Nephron progenitor cell (in vitro differentiated cells): ENCODE data around the gene ARHGAP32.

ENCODE experiments used
- DNase-seq: peaks from one replicate; pipeline ENCODE4 v3.0.0; 2021
- H3K27ac Mint-ChIP-seq: 2 replicates; pipeline ENCODE4 v1.8.0; 2021; ENCODE audit warnings: mild to moderate bottlenecking, moderate library complexity, mixed read lengths
- H3K27me3 Mint-ChIP-seq: 2 replicates; pipeline ENCODE4 v1.8.0; 2021; ENCODE audit warnings: mild to moderate bottlenecking, low read depth, mixed read lengths; ENCODE audit not compliant: poor library complexity
- H3K36me3 Mint-ChIP-seq: 2 replicates; pipeline ENCODE4 v1.8.0; 2021; ENCODE audit warnings: low read depth, mixed read lengths
- H3K4me1 Mint-ChIP-seq: 2 replicates; pipeline ENCODE4 v1.8.0; 2021; ENCODE audit warnings: mixed read lengths
- H3K4me3 Mint-ChIP-seq: 2 replicates; pipeline ENCODE4 v1.8.0; 2021; ENCODE audit warnings: mild to moderate bottlenecking, moderate library complexity, mixed read lengths
- H3K9me3 Mint-ChIP-seq: 2 replicates; pipeline ENCODE4 v1.8.0; 2021; ENCODE audit warnings: mild to moderate bottlenecking, moderate library complexity, mixed read lengths
- CTCF ChIP-seq: fragments of 200-600 bp; sonication (generic); IDR thresholded peaks from 2 replicates; pipeline ENCODE4 v1.5.0; 2021; ENCODE audit warnings: antibody characterized with exemption

ARHGAP32 gene

GRCh38 chr11:128956401-128957201, 235.5 kb downstream of the ARHGAP32 start:
- Mint-ChIP-seq H3K27ac (no peak overlapping the region), H3K27me3 (peaks cover 28% of the 10 kb centered on the region), H3K4me3 (no peak overlapping the region), H3K4me1 (peaks cover 6% of the 10 kb centered on the region), H3K9me3 (no peaks in the 10 kb centered on the region), H3K36me3 (no peaks in the 10 kb centered on the region)
- TF ChIP-seq CTCF, result peak; percentile 75
- peak; percentile 49 for DNase-seq

DNA sequence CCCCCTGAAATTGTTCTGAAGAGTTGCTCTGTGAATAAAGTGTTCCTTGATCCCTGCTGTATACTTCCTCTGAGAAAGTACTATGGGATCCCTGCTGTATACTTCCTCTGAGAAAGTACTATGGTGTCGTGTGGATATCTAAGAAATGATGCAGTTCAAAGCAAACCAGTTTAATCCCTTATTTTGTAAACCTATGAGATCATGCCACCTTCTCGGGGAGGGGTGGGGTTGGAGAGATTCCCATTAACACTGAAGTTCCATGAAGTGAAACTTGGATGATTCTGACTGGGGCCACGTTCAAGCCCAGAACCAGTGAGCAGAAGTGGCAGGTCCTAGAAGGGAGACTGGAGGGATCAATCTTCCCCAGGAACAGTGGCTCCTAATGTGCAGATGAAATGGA, 236.5 kb downstream of the ARHGAP32 start:
- Mint-ChIP-seq H3K9me3 (no peaks in the 10 kb centered on the region), H3K4me3 (no peak overlapping the region), H3K36me3 (no peaks in the 10 kb centered on the region), H3K27me3 (peaks cover 28% of the 10 kb centered on the region), H3K27ac (no peak overlapping the region), H3K4me1 (peaks cover 6% of the 10 kb centered on the region)
- DNase-seq, result no peak
- TF ChIP-seq CTCF, result no peak

GRCh38 chr11:128953151-128953550, 239.0 kb downstream of the ARHGAP32 start:
- H3K4me1 Mint-ChIP-seq, result peaks cover 6% of the 10 kb centered on the region
- no peak for DNase-seq
- H3K9me3 Mint-ChIP-seq, result no peaks in the 10 kb centered on the region
- H3K4me3 Mint-ChIP-seq, result no peak overlapping the region
- H3K36me3 Mint-ChIP-seq, result no peaks in the 10 kb centered on the region
- H3K27ac Mint-ChIP-seq, result no peak overlapping the region
- no peak for TF ChIP-seq CTCF
- H3K27me3 Mint-ChIP-seq, result peaks cover 35% of the 10 kb centered on the region

DNA sequence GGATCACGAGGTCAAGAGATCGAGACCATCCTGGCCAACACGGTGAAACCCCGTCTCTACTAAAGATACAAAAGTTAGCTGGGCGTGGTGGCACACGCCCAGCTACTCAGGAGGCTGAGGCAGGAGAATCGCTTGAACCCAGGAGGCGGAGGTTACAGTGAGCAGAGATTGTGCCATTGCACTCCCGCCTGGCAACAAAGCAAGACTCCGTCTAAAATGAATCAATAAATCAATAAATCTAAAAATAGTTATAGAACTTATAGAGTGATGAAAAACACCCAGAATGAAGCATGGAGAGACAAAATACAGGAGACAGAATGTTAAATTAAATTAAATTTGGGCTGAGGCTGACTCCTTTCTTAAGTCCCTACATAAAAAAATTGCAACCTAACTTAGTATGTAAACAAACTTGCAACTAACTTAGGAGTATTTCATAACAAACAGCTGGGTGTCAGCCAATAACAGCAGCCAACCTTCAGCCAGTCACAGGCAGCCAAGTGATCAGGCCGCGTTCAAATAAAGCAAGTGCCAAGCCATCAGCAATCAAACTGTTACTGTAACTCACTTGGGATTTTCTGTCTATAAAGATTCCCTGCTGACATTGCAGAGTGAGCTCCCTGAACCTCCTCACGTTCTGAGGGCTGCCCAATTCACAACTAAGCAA, 242.2 kb downstream of the ARHGAP32 start:
- H3K27me3 Mint-ChIP-seq, result peaks cover 23% of the 10 kb centered on the region
- TF ChIP-seq CTCF, result no peak
- H3K4me3 Mint-ChIP-seq, result no peak overlapping the region
- no peak for DNase-seq
- peaks cover 4% of the 10 kb centered on the region for H3K9me3 Mint-ChIP-seq
- H3K27ac Mint-ChIP-seq, result no peak overlapping the region
- H3K4me1 Mint-ChIP-seq, result no peaks in the 10 kb centered on the region
- H3K36me3 Mint-ChIP-seq, result no peaks in the 10 kb centered on the region

DNA sequence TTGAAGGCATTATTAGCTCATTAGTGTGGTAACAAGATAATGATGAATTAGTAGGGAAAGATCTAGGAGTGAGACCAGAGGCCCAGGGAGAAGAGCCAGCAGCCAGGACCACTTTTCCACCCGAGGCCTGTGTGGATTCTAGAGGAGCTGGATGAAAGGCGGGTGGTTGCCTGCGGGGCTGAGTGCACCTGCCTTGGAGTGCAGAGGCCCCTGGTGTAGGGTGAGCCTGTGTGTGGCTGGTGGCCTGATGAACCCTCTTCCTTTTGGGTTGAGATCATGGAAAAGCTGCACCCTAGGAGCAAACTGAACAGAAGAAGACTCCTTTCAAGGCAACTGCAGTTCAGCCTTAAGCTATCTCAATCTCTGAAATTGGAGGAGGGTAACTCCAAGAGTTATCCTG, 243.5 kb downstream of the ARHGAP32 start:
- Mint-ChIP-seq H3K27ac (no peak overlapping the region), H3K27me3 (peaks cover 20% of the 10 kb centered on the region), H3K9me3 (peaks cover 4% of the 10 kb centered on the region), H3K4me3 (no peak overlapping the region), H3K4me1 (peaks cover 7% of the 10 kb centered on the region), H3K36me3 (no peaks in the 10 kb centered on the region)
- DNase-seq, result peak; percentile 37
- peak; percentile 30 for TF ChIP-seq CTCF
